OCI-LY7 (cell line): ENCODE data around the gene GSS.

ENCODE experiments used
- EZH2phosphoT487 ChIP-seq: fragments of 200-600 bp; sonication (generic); IDR thresholded peaks from 2 replicates; pipeline ENCODE4 v1.6.1; 2018; ENCODE audit warnings: low read depth, borderline replicate concordance, mild to moderate bottlenecking, mixed run types, antibody characterized with exemption, low read length, moderate library complexity, mixed read lengths
- TF ChIP-seq, protein P1 (sequence below): fragments of 200-600 bp; sonication (generic); conservative IDR thresholded peaks from 2 replicates; pipeline ENCODE4 v1.5.1; 2014; ENCODE audit warnings: mild to moderate bottlenecking, antibody characterized with exemption, low read length, moderate library complexity, mixed read lengths

DNA sequence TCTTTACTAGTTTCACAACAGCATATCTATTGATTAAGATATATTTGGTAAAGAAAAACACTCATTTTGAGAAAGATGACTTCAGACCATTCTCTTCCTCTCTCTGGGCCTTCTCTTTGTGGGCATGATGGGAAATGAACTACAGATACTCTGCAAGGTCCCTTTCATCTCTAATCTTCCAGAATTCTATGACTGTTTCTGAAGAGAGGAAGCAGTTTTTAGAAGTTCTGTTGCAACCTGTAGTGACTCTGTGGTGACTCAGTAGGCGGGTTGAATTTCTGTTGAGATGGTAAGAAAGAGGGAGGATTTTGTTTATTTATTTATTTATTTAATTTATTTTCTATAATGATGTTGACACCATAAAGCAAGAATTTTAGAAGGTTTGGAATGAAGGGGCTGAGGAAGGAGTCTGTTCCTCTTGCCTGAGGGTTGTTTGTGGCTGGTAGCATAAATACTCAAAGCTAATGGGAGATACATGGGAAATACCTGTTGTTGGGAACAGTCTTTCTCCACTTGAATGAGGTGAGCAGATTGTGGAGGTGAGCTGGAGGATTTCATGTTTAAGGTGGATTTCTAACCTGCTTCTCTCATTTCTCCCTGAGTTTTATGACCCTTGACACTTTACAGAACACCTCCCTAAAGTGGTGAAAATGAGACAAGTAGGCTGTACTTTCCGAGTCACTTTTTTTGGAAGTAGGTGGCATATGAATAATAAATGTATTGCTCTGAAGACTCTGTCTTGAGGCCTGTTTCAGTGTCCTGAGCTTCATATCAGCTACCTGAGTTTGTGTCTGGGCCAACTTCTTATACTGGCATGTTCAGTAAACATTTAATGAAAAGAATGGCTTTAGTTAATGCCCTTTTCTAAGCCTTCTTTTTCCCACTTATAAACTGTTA is 64.2 kb downstream of the GSS start:
- TF ChIP-seq, protein P1, sequence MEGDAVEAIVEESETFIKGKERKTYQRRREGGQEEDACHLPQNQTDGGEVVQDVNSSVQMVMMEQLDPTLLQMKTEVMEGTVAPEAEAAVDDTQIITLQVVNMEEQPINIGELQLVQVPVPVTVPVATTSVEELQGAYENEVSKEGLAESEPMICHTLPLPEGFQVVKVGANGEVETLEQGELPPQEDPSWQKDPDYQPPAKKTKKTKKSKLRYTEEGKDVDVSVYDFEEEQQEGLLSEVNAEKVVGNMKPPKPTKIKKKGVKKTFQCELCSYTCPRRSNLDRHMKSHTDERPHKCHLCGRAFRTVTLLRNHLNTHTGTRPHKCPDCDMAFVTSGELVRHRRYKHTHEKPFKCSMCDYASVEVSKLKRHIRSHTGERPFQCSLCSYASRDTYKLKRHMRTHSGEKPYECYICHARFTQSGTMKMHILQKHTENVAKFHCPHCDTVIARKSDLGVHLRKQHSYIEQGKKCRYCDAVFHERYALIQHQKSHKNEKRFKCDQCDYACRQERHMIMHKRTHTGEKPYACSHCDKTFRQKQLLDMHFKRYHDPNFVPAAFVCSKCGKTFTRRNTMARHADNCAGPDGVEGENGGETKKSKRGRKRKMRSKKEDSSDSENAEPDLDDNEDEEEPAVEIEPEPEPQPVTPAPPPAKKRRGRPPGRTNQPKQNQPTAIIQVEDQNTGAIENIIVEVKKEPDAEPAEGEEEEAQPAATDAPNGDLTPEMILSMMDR, result no peak
- TF ChIP-seq EZH2phosphoT487, result no peak
